GM19455 (cell line): ENCODE results near the gene MFAP3L.
"Not testable (repeated sequence)": the region's sequence is repeated elsewhere in the genome, so short reads cannot be mapped to it uniquely, and the experiment has no call there.

Source experiments
- ATAC-seq: cut with Tn5 transposase; IDR thresholded peaks from one replicate; pipeline ENCODE4 v1.9.1; 2021; ENCODE audit not compliant: unreplicated experiment

Gene MFAP3L

DNA sequence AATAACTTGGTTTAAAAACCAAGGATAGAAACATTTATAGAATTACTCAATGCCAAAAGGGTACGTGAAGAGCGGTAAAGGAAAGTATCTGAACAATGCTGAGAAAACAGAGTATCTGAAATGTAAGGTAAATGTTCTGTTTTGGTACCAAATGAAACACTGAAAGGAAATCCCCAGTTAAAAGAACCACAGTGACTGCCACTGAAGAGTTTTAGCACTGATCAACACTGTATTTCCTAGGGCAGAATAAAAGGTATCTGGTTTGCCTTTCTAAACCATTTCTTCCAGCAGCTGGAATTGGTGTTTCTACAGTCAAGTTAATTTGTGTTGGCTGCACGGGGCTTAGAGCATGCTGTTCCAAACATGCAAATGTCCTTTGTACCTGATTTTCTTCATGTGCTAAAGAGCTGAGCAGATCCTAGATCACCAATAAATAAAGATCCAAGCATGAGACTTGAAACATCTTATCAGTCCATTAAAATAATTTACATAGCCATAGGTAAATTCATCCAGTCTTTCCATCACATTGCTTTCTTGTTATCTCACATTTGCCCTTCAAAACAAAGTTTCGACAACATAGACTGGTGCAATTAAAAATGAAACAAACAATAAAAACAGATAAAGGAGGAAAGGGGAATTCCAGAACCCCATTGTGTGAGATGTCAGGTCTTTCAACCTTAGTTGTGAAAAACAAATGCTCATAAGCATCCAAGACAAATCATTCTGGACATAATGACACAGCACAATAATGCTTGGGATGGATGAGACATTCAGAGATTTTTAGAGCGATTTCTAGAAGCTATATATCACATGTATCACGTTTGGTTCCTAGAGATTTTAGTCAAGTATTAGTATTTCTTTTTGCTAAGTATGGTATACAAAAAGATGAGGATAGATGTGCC, 38.6 kb downstream of the MFAP3L start:
- ATAC-seq, result no peak

DNA sequence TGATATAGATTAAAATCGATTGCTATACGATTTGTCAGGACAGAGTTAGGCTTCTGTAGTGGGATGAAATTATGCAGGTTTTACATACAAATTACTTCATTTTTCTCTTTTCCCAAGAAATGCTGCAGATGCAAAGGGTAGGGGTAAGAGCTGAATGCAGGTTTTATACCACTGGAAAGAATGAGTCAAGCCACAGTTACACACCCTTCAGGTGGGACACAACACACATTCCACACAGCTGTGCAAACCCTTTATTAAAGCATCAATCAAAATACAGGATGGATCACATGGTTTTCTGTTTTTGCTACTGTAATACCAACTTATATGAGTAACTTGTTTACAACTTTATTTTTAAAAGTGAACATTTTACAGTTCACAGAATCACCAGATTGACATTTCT, 39.8 kb downstream of the MFAP3L start:
- ATAC-seq, result no peak

DNA sequence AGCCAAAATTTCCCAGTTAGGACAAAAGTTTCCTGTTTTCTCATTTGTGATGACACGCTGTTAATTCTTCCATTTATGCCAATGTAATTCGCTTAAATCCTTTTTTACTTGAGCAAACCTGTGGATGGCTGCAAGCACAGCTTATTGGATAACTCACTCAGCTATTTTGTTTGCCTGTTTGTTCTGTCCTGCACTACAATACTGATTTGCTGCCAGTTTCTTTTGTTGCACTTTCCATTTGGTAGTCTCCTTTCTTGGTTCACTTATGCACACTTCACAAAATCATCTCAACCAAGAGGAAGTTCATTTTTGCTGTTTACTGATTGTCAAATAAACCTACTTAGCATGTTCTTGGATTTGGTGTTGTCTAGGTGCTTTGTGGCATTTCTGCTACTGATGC, 40.3 kb downstream of the MFAP3L start:
- no peak for ATAC-seq

DNA sequence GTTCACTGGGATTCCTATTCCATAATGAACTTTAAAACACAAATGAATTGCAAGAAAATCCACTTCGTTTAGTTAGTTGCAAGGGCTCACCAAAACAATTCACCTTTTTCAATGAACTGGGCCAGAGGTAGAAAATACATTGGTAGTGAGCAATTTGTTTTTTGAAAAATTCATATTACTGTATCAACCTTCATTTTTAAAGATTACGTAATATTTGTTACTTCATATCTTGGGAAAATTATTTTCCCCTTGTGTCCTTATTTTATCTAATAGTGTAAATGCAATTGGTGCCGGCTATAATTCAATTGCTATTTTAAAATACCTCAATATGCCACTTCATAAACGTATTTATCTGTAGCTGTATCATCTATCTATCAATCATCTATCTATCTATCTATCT, 41.5 kb downstream of the MFAP3L start:
- ATAC-seq, result no peak

DNA sequence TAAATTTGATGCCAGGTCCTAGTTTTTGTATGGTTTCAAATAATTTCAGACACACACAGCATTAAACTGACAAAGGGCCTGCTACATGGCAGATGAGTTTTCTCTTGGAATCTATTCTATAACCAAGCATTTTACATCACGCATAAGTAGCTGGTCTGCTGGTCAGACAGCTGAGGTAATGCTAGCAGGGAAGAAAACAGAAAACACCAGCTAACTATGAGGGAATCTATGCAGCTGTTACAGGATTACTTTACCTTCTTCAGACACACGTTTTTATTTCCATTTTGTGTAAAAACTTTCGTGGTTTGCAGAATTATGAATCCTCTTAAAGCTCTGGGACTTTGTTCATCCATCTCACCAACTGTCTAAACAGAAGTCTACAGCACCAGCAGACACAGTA, 42.0 kb downstream of the MFAP3L start:
- no peak for ATAC-seq

DNA sequence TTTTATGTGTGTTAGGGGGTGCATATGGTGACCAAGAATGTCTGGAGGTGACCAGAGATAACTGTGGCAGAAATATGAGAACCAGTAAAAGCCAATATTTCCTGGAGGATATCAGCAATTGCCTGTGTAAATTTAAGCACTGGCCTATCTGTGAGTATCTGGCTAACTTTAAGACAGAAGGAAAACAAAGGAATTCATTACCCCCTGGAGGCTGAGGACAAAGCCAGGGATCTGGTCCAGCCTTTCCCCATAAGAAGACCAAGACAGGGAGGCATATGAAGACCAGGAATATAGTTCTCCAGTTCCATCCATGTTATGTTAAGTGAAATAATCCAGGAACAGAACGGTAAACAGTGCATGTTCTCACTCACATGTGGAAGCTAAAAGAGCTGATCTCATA, 49.2 kb downstream of the MFAP3L start:
- ATAC-seq, result no peak

DNA sequence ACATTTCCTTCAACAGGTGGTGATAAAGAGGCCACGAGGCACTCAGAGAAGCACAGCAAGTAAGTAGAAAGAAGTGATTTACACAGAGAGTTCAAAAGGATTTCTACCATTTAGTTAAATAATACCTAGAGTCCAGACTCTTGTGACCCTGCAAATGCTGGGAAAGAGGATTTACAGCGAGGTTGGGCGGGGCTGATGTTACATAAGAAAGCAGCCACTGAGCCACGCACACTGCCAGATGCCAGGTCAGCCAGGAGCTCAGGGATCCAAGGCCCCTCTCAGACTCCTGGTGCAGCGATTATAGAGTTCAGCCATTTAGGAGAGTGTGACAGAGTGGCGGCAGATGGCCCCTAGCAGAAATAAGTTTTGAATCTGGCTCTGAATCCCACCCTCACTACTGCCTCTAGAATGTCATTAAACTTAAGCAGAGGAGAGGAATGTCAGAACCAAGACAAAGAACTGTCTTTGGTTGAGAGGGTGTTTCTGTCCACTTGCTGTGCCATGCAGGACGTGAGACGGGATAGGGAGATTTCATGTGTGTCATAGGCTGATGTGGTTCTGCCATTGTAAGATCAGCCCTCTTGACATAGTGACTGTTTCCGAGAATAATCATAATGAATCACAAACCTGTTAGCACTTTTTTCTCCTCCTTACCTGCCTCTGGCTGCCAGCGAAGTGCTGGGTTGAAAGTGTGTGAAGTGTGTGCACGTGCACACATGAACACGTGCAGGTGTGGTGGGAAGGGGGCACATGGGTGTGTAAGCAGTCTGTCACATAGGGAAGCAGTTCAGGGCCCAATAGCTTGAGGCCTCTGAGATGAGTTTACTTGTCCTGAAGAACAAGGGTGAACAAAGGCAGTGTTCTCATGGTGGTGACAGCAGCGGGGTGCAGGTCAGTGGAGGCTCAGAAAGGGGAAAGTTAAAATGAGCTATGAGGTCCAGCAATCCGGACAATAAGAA, 50.1 kb downstream of the MFAP3L start:
- ATAC-seq, result no peak

DNA sequence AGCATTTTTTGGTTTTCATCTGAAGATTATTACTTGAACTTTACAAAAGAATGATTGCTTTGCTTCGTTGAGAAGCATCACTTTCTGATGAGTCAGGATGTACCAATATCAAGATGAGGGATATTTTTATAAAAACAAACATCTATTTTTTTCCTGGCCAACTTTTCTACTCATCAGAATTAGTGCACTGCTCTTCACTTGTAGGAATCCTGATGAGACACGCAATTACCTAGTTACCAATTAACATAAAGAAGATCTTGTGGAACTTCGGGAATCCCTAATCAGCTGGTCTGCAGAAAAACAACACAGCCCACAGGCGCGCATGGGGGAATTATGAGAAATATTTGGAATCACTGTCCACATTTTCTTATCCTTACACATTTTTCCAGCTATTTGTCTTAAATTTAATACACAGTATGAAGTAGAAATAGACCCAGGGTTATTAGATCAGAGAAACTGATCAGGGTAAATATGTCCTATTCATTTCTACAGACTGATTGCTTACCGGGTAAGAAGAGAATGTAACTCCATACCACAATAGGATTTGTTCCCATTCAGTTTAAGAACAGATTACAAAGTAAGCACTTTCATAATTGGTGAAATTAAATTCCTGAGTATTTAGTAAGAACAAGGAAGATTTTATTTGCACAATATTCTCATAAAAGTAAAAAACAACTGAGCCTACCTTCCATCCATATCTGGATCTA, 50.9 kb downstream of the MFAP3L start:
- no peak for ATAC-seq

DNA sequence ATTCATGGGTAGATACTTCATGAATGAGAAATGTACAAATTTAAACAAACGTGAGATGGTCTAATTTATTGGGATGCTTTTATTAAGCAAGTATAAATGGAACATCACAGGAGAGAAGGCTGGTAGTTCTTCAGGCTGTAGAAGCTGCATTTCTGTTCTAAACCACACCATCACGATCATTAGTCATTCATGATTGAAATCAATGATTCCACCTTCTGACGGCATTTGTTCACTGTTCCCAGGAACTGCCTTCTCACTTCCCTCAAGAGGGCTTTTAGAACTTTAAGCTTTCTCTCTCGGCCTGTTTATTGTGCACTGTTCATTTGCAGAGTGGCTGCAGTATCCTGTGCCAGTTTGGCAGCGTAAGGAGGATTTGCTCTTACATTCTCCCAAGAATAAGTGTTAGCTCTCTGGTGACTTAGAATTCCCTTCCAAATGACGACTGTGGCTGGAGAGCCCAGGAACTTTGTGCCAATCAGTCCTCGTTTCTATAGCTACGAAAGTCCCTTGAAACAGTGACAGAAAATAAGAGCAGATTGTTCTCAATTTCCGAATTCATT, 54.7 kb downstream of the MFAP3L start:
- no peak for ATAC-seq

DNA sequence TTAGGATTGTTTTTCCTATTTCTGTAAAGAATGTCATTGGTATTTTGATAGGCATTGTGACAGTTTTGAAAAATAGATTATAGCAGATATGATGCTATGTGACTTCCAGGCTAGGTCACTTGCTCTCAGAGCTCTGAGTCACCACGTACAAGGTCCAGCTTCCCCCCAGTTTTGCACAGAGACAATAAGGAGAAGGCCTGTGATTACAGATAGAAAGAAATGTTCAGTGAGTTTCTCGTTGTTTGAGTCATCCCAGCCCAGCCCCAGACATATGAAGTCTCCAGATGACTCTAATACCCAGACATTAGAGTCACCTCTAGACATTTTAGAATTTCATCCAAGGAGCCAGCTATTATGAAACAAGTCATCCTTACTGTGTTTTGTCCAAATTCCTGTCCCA, 57.2 kb downstream of the MFAP3L start:
- no peak for ATAC-seq

DNA sequence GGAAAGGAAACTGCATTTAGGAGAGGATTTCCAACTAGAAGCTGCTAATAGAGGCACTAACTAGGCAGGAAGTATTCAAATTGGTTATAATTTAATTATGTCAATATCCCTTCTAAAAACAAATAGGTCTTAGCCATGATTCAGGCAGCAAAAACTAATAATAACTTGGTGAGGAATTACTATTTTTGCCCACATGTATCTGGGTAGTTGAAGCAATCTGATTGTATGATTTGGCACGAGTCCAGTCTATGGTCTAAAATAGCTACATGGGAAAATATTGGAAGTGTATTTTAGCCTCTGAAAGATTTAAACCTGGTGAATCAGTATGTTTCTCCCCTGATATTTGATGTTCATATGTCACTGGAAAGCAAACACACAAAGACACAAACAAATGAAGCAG, 62.2 kb downstream of the MFAP3L start:
- ATAC-seq, result no peak

DNA sequence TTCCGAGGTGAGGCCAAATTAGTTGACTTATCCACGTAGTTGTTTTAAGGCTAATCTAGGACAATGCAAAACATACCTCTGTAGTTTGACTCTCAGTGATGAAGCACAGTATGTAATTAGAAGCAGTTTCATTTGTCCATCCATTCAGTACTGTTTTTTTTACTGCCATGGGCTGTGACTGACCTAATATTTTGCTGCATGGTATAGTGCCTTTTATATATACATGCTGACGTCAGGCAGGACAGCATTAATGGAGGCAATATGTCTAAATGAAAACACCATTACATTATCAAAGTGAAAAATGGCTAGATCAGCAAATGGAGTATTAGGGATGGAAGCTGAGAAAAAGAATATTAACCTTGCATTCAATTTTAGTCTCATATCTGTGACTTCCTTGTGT, 66.9 kb downstream of the MFAP3L start:
- ATAC-seq, result no peak

DNA sequence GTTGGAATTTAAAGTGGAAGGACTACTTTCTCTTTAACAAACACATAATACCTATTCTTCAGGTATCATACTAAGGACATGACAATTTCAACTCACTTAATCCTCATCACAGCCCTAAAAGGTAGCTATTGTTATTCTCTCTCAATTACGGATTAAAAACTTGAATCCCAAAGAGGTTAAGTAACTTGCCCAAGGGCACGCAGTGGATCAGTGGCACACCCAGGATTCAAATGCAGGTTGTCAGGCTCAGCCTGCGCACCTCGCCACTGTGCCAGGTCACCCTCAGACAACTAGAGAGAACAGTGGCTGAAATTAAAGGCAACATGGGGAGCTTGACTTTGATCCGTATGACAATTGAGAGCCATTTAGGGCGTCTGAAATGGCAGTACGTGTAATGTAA, 67.6 kb downstream of the MFAP3L start:
- ATAC-seq, result no peak

DNA sequence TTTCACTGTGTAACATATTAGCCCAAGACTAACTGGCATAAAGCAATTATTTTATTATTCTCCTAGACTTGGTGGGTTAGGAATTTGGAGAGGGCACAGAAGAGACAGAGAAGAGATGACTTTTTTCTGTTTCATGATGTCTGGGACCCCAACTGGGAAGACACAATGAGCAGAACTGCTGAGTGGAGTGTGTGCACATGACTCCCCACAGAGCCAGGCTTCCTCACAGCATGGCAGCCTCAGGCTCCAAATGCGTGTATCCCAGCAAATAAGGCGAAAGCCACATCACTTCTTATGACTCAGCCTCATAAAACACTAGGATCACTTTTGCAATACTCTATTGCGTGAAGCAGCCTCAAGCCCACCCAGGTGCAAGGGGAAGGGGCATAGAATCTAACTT, 68.4 kb downstream of the MFAP3L start:
- no peak for ATAC-seq

DNA sequence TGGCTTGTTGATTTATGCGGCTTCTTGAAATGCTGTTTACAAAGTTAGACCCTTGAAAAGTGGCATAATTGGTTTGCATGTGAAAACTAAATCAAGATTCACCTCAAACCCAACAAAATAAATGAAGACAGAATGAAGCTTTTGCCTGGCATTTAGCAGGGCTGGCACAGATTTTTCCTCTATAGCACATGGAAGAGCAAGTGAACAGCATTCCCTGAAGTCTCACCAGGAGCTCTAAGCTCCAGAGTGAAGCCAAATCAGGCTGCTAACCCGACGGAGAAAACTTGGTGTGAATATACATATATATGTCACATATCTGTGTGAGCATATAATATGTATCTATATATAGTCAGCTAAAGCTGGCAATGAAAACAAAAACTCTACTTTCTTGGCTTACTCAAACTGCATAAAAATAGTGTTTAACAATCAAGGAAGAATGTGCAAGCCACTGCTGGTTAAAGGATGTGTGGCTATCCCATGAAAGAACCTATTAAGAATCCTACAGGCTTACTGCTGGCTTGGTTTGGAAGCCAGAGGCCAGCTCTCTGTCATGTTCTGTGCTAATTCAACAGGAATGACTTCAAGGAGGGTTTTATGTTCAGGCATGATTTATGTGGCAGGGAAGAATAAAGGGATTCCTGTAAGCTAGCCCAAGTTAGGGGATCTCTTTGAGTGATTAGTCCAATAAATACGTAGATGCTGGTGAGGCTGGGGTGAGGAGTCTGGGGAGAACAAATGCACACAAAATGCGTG, 69.9 kb downstream of the MFAP3L start:
- ATAC-seq, result no peak

DNA sequence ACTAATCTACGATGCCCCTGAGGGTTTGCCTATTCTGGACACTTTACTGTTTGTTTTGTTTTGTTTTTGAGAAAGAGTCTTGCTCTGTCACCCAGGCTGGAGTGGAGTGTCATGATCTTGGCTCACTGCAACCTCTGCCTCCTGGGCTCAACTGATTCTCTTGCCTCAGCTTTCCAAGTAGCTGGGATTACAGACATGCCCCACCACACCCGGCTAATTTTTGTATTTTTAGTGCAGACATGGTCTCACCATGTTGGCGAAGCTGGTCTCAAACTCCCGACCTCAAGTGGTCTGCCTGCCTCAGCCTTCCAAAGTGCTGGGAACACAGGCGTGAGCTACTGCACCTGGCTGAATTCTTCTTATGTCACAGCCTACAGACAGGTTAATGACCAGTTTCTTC, 70.7 kb downstream of the MFAP3L start:
- ATAC-seq, result no peak

DNA sequence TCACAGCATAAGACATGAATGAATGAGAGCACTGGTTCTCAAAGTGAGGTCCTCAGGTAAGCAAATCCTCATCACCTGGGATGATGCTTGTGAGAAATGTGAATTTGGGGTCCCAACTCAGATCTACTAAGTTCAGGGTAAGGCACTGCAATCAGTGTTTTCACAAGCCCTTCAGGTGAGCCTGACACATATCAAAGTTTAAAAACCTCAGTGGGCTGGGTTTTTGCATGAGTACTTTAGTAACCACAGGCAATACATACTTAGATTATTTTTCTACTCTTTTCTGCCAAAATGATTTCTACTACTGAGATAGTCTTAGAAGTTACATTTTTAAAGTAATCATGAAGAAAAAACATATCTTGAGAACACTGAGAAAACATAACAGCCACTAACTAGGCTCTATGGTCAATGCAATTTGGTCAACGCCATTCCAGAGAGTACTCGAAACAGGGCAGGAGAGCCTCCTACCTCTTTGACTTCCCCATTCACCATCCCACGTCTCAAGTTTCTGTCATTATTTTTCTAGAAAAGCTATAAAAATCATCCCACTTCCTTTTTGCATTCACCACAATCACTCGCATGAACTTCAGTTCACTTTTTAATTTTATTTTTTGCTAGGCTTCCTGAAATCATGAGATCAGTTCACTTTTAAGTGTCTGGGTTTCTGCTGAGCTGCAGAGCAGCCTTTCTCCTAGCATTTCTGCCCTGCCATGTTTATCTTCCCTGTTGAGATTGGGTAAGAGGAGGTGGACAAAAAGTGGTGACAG, 73.8 kb downstream of the MFAP3L start:
- no peak for ATAC-seq

DNA sequence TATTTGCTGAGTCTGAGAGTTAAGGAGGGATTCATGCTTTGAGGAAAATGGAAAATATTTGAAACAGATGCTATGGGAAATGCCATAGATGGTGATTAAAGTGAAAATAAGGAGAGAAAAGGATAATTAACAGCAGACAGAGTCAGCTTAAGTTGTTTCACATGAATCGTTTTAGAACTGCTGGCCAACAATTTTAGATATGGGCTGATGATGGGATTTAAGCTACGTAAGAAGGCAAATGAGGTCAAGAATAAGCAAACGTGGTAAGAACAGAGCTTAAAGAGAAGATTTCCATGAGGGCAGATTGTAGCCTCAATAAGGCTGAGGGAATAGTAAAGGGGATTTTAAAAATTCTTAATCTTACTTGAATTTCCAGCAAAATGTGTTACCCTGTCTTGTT, 77.9 kb downstream of the MFAP3L start:
- no peak for ATAC-seq

DNA sequence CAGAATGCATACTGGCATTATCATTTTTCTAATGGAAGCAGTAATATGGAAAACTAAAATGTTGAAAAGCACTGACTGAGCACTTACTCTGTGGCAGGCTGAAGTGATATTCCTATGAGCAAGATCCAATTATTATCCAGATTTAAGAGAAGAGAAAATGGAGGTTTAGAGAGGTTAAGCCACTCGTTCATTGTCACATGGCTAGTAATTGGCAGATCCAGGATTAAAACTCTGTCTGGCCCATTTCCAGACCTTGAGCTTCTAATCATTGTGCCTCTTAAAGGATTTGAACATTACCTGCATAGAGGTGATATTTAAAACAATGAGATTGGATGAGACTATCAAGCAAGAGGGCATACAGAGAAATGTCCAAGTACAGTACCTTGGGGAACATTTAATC, 80.6 kb downstream of the MFAP3L start:
- no peak for ATAC-seq

DNA sequence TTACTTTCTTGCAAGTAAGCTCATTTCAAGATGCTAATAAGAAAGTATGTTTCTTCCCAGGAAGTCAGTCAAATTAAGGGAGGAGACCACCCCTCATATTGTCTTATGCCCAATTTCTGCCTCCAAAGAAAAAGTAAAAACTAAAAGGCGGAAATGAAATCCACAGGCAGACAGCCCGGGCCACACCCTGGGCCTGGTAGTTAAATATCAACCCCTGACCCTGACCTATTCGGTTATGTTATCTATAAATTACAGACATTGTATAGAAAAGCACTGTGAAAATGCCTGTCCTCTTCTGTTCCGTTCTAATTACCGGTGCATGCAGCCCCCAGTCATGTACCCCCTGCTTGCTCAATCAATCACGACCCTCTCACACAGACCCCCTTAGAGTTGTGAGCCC, 82.6 kb downstream of the MFAP3L start:
- not testable (repeated sequence) for ATAC-seq
